T-helper 1 cell treated with Interleukin-12 subunit alpha and Interleukin-12 subunit beta and Interleukin-4 antibody, amounts not matched to agents 30 ng/mL and 1 ng/mL, for 36 hours (primary cell): ENCODE measurements around the gene SP3. TPM values are rescaled to one million over a fixed set of nuclear protein-coding genes. Genes with fewer than 3 reads are reported as not detected.

Source experiments
- intact Hi-C: fragments of 100-400 bp; cut with micrococcal nuclease; formaldehyde crosslinking; loops from one replicate; pipeline ENCODE4 v1.15.1; 2024
- total RNA-seq: library from RNA; stranded (reverse); gene quantifications from 2 replicates; pipeline ENCODE4 v1.2.3, GENCODE V29; 2022

Gene SP3
- total RNA-seq, 1 donor from 2014 or later = 107 TPM

GRCh38 chr2:173860566-173860965 lies 104.6 kb downstream of the SP3 start:
- intact Hi-C loops = no loop called here

- intact Hi-C loops = no loop called here
Measured at GRCh38 chr2:173860082-173860481, 105.1 kb downstream of the SP3 start.

GRCh38 chr2:173858291-173858731 lies 106.9 kb downstream of the SP3 start:
- intact Hi-C loops = no loop called here
